ENCODE results near the gene RIMS4.
"Not testable (repeated sequence)": the region's sequence is repeated elsewhere in the genome, so short reads cannot be mapped to it uniquely, and the experiment has no call there.

The RIMS4 gene

GRCh38 chr20:44763798-44764197, 46.5 kb downstream of the RIMS4 start:
- not testable (repeated sequence) for DNase-seq (ENCODE audit: low read depth in 2 of 2)

DNA sequence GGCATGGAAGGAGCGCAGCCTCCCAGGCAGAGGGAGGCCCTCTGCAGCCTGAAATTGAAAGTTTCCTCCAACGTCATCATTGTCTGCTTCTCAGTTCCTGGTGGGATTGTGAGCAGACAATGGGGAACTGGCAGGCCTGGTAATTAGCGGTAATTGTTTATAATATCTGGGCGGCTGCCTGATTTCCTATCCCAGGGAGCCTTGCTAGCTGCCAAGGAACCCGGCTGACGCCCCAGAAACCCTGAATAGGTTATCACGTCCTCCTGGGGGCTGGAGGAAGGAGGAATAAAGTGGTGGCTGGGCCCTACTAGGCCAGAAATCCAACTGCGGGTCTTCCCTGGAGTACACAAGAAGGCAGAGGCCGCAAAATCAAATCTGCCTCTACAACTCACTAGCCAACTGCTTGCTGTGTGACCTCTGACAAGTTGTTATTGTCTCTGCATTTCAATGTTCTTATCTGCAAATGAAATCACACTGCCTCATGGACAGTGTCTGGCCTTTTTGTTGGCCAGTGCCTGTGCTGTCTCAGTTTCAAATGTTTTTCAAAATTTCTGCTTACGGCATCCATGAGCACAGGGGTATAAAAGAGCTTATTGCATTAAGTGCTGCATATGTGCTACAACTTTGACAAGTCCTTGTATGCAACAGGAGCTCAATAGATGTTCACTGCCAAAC, 47.7 kb downstream of the RIMS4 start:
- DNase-seq (ENCODE audit: low read depth in 2 of 2) = no peak

DNA sequence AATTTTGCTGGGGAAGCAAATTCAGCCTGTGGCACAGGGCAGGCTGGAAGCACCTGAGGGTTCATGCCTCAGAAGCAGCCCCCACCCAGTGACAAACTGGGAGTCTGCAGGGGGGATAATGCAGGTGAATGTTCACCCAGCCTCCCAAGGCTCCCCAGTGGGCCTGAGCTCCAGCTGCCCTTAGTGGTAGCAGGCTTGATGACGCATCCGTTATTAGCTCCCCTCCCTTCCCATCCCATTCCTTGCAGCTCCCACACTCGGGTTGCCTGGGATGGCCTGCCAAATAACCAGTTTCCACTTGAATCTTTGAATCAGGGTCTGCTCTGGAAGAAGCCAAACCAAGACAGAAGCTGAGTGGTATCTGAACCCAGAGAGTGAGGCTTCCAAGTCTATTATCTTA, 48.9 kb downstream of the RIMS4 start:
- DNase-seq (ENCODE audit: low read depth in 2 of 2) = no peak

DNA sequence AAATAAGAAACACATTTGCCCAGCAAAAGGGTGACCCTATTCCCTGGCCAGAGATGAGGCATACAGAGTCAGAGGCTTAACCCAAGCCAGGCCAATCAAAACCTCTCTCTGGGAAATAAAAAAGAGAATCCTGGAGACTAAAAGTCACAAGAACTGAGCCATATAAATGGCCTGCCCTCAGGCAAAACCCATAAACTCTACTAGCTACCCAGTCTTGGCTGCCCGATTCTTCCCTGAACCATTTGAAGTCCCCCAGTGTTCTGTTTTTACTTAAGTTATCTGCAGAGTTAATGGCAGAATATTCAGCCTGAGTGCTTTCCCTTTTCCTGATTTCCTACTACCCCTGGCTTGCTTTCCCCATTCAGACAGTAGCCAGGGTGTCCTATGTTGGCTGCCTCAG, 50.8 kb downstream of the RIMS4 start:
- DNase-seq (ENCODE audit: low read depth in 2 of 2) = no peak

DNA sequence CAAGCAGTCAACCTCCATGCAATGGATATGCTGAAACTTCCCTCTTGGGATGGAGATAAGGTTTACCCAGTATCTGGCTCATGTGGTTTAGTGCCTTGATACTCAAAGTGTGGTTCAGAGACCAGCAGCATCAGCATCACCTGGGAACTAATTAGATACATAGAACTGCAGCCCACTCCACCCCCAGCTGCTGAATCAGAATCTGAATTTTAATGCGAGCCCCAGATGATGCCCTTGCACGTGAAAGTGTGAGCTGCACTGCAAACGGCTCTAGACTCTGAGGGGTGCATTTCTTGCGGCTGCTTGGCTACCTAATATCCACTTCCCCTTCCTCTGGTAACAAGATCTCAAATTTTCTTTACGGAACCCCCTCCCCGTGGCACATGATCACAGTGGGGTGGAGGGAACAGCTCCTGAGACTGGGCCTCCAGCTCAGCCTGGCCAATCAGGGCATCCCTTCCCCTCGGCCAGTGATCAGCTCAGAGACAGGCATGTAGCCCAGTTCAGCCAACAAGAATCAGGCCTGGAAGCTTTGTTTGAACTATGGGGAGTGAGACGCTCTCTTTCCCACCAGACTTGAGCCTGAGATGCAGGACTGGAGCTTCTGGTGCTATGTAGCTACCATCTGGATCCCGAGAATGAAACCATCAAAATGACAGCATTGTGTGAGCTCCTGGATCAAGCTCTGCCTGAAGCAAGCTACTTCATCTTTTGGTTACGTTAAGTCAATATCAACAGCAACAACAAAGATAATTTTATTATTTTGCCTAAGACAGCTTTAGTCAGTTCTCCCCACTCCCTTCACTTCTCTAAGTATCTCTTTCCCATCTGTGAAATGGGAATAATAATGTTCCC, 51.9 kb downstream of the RIMS4 start:
- DNase-seq (ENCODE audit: low read depth in 2 of 2) = no peak

DNA sequence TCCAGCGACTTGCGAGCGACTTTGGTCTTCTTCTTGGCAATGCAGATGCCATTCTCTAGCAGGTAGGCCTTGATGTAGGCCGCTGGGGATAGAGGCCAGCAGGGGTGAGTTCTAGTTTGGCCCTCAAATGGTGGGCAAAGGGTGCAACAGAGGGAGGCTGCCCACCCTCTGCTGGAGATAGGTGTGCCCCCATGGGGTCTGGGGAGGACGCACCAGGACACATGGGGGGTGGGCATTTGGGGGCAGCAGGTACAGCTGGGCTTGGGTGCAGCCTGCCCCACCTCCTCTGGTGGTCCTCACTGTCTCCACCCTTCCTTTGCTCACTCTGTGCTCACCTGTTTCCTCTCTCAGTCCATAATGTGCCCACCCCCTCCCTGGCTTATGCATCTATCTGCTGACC, 53.4 kb downstream of the RIMS4 start:
- no peak for DNase-seq (ENCODE audit: low read depth in 2 of 2)

DNA sequence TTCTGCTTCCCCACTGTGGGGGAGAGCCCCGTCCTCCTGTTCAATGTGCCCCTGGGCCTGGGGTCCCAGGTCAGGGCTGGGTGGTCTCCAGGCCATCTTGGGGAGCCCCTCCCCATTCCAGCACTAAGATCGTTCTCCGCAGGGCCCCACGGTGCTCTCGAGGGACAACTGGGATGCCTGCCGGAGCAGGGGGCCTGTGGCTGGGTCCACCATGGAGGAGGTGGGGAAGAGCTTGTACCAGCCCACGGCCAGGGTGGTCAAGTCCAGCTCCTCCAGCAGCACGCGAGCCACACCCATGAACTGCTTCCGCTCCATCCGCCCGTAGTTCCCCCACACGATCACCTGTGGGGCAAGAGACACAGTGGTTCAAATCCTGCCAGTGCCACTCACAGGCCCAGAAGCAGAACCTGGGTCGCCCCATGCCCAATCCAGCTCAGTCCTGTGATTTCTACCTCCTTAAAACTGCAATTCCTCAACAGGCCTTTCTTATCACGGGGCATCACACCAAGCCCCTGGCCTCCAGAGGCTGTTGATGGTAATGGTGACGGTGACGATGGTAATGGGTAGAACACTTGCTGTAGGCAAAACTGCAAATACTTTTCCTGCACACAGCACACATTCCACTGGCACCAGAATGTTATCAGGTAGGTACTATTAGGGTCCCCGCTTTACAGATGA, 54.2 kb downstream of the RIMS4 start:
- no peak for DNase-seq (ENCODE audit: low read depth in 2 of 2)

GRCh38 chr20:44754554-44754953, 55.8 kb downstream of the RIMS4 start:
- DNase-seq (ENCODE audit: low read depth in 2 of 2) = no peak

DNA sequence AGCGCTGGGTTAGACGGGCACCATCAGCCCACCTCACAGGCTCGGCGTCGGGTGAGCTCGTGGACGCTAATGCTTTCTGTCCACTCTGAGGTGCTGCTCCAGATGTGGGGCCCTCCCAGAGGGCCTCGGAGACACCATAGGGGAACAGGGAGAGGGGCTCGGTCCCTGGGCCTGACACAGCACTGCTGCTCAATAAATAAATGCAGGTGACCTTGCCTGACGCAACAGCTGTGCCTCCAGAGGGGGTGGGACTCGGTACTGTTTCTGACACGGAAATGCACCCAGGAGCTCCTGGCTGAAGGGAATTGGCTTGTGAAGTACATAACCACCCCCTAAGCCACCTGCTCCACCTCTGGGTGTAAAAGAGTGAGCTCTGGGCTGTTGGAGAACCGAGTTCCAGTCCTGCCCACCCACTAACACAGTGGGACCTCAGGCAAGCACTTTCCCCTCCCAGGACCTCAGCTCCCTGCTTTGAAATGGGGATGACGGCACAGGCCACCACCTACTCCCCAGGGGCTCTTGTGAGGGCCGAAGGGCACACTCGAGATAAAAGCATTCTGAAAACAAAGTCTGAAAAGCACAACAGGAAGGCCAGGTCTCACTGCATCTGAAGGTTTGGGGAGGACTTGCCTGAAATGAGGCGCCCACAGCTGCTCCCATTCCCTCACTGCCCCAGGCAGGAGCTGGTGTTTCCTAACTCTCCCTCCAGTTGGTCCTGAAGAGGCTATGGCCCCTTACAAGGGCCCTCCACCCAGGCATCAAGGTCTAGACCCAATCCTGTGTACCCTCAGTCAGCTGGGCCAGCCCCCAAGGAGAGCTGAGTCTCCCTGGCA, 58.0 kb downstream of the RIMS4 start:
- DNase-seq (ENCODE audit: low read depth in 2 of 2) = no peak

DNA sequence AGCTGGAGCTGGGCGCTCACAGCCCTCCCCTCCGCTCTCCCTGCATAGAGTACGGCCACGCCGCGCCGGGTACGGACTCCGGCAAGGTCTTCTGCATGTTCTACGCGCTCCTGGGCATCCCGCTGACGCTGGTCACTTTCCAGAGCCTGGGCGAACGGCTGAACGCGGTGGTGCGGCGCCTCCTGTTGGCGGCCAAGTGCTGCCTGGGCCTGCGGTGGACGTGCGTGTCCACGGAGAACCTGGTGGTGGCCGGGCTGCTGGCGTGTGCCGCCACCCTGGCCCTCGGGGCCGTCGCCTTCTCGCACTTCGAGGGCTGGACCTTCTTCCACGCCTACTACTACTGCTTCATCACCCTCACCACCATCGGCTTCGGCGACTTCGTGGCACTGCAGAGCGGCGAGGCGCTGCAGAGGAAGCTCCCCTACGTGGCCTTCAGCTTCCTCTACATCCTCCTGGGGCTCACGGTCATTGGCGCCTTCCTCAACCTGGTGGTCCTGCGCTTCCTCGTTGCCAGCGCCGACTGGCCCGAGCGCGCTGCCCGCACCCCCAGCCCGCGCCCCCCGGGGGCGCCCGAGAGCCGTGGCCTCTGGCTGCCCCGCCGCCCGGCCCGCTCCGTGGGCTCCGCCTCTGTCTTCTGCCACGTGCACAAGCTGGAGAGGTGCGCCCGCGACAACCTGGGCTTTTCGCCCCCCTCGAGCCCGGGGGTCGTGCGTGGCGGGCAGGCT, 60.1 kb downstream of the RIMS4 start:
- DNase-seq (ENCODE audit: low read depth in 2 of 2) = no peak

- no peak for DNase-seq (ENCODE audit: low read depth in 2 of 2)
These were observed 62.4 kb downstream of the RIMS4 start for GRCh38 chr20:44748005-44748370.

GRCh38 chr20:44747166-44748004, 63.0 kb downstream of the RIMS4 start:
- DNase-seq (ENCODE audit: low read depth in 2 of 2) = peak in 1 of 2 donors; percentile 17

DNA sequence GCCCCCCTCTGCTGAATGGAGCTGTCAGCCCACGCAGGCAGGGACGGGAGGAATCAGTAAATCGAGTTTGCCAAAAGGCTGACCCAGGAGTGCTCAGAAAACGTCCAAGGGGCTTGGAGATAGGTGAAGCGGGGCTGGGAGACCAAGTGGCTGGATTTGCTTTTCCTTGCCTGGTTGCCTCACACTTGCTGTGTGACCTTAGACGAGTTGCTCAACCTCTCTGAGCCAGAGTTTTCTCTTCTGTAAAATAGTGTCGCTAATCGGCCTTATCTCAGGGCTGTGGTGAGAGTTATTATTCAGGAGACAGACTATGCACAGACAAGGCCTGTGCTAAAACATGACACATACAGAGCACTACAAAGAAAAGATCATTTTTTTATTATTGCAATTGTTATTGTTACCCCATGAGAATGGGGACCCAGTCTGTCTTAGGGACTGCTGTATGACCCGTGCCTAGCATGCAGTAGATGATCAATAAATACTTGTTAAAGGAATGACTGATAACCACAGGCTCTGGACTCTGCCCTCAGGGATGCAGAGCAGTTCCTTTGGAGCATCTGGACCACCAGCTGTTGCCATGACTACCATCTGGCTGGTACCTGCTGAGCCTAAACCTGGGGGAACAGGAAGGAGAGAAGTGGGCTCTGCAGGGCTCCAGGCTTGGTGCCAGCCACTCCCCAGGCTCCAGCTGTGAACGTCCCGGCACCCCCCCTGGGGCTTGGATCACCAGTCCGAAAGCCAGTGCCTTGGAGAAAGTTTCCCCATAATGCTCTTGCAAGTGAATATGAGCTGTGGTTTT, 63.8 kb downstream of the RIMS4 start:
- no peak for DNase-seq (ENCODE audit: low read depth in 2 of 2)

- peak in 1 of 2 donors; percentile 17 for DNase-seq (ENCODE audit: low read depth in 2 of 2)
These were observed 64.6 kb downstream of the RIMS4 start, which contains the start of gene KCNK15 for GRCh38 chr20:44745598-44746366. TSS of gene KCNK15 (plus strand) at chr20:44745865. CDS start at chr20:44745911, 46 bp downstream.

DNA sequence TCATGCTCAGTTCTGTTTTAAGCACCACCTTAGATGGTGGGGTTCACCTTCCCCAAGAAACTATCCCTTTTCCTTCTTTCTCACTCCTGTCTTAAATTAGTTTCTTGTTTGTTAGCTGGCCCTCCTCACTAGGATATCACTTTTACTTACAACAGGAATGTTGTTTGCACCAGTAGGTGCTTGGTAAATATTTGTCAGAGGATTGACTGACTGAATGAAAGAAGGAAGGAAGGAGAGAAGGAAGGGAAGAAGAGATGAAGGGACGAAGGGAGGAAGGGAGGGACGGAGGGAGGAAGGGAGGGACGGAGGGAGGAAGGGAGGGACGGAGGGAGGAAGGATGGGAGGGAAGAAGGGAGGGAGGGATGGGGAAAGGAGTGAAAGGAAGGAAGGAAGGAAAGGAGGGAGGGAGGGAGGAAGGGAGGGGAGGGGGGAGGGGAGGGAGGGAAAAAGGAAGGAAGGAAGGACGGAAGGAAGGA, 65.2 kb downstream of the RIMS4 start:
- DNase-seq (ENCODE audit: low read depth in 2 of 2) = no peak

DNA sequence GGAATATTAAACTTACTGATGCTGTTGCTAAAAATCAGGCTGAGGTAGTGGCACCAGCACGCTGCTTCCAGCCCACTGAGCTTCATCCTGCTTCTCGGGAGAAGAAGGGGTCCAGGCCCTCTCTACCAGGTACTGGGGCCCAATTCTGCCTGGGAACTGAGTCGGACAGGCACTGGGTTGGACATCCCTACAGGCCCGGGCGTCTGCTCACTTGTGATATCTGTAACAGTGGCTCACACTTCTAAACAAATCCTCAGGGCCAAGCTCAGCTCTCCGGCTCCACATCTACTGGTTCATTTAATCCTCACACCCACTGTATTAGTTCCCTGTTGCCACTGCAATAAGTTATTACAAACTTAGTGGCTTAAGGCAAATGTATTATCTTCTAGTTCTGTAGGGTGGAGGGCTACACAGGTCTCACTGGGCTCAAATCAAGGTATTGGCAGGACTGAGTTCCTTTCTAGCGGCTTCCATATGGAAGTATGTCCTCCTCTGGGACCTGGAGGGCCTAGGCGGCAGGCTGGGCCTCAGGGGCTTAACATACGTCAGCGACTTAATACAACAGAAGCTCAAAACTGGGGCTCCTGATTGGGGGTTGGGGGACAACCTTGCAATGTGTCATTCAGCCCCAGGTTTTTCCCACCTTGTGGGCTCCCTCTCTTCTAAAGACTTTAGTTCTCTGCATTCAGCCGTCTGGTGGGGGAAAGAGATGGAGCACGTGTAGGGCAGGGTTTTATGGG, 66.3 kb downstream of the RIMS4 start:
- DNase-seq (ENCODE audit: low read depth in 2 of 2) = no peak

DNA sequence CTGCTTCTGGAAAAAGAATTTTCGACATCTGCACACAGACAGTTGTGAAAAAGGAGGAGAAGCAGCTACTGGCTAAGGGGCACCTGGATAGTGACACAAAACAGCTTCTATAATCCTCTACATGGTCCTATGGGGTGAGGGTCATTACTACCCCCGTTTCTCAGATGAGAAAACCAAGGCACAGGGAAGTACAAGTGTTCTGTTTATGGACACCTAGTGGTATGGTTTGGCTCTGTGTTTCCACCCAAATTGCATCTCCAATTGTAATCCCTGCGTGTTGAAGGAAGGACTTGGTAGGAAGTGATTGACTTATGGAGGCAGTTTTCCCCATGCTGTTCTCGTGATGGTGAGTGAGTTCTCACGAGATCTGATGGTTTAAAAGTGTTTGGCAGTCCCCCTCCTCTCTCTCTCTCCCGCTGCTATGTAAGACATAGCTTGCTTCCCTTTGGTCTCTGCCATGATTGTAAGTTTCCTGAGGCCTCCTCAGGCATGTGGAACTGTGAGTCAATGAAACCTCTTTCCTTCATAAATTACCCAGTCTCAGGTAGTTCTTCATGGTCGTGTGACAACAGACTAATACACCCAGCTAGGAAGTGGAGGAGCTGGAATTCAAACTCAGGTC, 67.2 kb downstream of the RIMS4 start:
- DNase-seq (ENCODE audit: low read depth in 2 of 2) = no peak

All from activated CD8-positive, alpha-beta memory T cell treated with anti-CD3 and anti-CD28 coated beads for 4 hours (primary cell).